HG03097 (cell line): ENCODE measurements around the gene CLIC3.
A peak's percentile ranks its signal among the peaks of the same experiment; 100 is the strongest.
"Not testable (repeated sequence)": the region's sequence is repeated elsewhere in the genome, so short reads cannot be mapped to it uniquely, and the experiment has no call there.

Experiments used
- ATAC-seq: cut with Tn5 transposase; IDR thresholded peaks from one replicate; pipeline ENCODE4 v1.9.1; 2021; ENCODE audit not compliant: unreplicated experiment, low FRiP score

CLIC3 gene

GRCh38 chr9:137006116-137007003 is 10.0 kb upstream of the CLIC3 start:
- ATAC-seq, result no peak

- ATAC-seq, result not testable (repeated sequence)
Measured at GRCh38 chr9:137004285-137004684, 7.9 kb upstream of the CLIC3 start.

DNA sequence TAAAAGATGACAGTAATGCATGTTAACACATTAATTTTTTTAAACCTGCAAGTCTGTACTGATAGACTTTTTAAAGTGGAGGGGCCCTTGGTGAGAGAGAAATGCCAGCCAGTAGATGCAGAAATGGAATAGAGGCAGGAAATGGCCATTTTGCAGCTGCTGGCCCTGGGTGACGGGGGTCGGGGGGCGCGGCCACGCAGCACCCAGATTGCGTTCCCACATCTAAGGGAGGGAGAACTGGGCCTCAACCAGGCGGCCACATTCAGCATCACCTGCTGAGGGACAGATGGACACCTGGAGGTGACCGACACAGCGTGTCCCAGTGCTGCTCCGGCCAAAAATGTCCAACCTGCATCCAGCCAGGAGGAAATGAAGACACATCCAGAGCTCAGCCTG is 6.3 kb upstream of the CLIC3 start:
- ATAC-seq, result no peak

- ATAC-seq, result no peak
Measured at GRCh38 chr9:137001857-137002645, 5.7 kb upstream of the CLIC3 start.

GRCh38 chr9:137000177-137000930 is 4.0 kb upstream of the CLIC3 start:
- ATAC-seq, result peak; percentile 63

DNA sequence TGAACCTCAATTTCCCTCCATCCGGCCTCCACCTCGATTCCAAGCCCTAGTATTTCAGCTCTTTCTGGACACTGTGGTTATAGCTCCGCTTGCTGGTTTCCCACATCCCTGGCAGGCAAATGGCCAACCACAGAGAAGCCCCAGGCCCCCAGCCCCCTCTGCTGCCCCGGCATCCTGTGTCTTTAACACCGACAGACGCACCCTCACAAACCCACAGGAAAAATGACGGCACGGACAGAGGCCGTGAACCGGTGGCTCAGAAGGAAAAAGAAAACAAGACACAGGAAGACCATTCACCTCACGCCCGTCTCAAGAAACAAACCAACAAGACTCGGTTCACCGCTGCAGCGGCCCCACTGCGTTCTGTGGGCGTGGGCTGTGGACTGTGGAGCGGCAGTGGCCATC is 1.5 kb upstream of the CLIC3 start:
- ATAC-seq, result no peak

DNA sequence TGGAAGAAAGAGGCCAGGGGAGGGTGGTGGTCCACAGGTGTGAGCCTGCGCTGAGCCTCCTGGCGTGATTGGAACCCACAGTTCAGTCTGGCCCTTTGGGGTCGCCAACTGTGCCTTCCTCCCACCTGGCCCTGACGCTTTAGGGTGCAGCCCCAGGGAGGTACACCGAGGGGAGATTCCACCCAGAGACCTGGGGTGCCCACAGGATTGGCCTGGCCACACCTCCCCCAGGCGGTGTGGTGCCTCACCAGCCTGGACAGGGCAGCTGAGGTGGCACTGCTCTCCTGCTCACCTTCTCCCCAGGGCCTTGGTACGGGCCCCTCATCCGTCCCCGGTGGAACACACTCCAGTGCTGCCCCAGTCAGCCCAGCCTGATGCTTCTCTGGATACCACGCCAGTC is 1.0 kb upstream of the CLIC3 start:
- ATAC-seq, result no peak

DNA sequence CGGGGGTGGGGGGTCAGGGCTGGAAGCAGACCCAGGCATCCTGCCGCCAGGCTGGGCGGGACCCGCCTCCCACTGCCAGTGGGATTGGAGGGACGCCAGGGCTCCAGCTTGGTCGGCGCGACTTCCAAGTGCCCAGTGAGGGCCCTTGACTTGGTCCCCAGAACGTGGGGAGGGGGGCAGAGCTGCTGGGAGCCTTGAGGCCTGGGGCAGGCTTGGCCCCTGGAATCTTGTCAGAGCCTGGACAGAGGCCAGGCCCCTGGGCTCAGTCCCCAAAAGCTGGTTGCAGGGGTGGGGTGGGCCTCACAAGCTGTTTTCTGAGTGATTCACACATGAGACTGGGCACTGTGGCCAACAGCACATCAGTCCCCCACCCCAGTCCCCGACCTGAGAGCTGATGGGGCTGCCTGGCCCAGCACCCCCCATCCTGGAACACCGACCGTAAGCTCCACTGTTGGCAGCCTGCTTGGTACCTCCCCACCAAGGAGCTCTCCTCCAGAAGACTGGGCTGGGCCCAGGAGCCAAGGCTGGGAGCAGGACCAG is 526 bp downstream of the CLIC3 start:
- ATAC-seq, result no peak

GRCh38 chr9:136995362-136995761 is 1.0 kb downstream of the CLIC3 start:
- ATAC-seq, result no peak

DNA sequence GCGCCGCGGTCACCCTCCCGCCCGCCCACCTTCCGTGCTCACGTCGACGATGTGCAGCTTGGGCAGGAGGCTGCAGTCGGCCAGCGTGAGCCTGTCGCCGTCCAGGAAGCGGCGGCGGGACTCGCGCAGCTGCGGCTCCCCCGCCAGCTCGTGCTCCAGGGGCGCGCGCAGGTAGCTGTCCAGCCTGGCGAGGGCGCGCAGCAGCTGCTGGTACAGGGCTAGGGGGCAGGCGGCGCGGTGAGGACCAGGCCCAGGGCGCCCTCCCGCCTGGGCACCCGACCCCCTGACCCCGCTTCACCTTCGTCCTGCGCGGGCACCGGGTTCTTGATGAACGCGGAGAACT is 1.5 kb downstream of the CLIC3 start:
- no peak for ATAC-seq

GRCh38 chr9:136994180-136994887 is 2.0 kb downstream of the CLIC3 start:
- ATAC-seq, result no peak

GRCh38 chr9:136992819-136993369 is 3.5 kb downstream of the CLIC3 start:
- ATAC-seq, result no peak

DNA sequence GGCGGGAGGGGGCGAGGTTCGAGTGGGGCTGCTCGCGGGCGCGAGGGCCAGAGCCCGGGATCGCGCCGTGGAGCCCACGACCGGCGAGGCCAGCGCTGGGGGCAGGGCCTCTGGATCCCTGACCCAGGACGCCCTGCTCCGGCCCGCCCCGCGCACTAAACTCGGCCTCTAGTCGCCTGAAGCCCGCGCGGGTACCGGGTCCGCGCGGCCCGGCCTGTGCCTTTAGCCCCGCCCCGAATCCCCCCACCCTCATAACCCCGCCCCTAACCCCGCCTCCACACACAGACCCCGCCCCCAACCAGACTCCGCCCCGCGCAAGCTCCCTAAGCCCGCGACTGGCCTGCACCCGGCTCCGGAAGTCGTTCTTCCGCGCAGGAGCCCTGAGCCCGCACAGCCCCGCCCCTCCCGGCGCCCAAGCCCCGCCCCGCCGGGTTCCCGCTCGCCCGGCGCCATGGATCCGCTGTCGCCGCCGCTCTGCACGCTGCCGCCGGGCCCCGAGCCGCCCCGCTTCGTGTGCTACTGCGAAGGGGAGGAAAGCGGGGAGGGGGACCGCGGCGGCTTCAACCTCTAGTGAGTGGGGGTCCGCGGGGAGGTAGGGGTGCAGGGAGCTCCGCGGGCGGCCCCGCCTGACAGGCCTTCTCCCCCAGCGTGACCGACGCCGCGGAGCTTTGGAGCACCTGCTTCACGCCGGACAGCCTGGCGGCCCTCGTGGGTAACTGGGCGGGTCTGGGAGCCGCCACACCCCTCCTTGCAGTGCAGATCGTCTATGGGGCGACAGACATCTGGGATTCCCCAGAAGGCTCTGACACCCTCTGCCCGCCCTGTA is 4.2 kb downstream of the CLIC3 start, which contains the start of gene PAXX:
Gene PAXX, plus strand, starts transcription at position 430 of the 826 bp plus-strand sequence. Its CDS starts 22 bp downstream, at position 452.
- ATAC-seq, result peak; percentile 65

DNA sequence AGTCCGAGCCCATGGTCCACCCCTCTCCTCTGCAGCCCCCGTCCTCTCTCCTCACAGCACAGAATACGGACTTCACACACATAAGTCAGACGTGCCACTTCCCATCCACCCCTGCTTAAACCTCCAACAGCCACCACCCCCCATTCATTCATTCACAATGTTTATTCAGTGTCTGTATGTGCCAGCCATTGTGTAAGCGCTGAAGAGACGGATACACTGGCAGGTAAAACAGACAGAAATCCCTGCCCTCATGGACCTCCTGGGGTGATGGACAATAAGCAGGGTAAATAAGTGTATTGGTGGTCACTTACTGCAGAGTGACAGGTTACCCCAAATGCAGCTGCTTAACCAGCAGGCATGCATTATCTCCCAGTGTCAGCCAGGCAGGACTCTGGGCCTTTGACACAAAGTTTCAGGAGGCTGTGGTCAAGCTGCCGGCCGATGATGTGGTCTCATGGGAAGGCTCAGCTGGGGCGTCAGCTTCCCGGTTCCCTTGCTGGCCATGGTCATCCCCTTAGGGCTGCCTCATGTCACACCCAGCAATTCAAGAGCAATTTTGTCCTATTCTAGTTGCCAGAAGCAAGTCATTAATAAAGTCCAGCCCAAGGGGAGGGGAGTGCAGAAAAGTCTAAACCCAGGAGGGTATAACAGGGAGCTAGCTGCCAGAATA is 6.0 kb downstream of the CLIC3 start:
- no peak for ATAC-seq

- ATAC-seq, result no peak
Measured at GRCh38 chr9:136988872-136989271, 7.5 kb downstream of the CLIC3 start.

- ATAC-seq, result no peak
Measured at GRCh38 chr9:136985853-136986252, 10.5 kb downstream of the CLIC3 start.

- no peak for ATAC-seq
Measured at GRCh38 chr9:136985027-136985602, 11.3 kb downstream of the CLIC3 start.

DNA sequence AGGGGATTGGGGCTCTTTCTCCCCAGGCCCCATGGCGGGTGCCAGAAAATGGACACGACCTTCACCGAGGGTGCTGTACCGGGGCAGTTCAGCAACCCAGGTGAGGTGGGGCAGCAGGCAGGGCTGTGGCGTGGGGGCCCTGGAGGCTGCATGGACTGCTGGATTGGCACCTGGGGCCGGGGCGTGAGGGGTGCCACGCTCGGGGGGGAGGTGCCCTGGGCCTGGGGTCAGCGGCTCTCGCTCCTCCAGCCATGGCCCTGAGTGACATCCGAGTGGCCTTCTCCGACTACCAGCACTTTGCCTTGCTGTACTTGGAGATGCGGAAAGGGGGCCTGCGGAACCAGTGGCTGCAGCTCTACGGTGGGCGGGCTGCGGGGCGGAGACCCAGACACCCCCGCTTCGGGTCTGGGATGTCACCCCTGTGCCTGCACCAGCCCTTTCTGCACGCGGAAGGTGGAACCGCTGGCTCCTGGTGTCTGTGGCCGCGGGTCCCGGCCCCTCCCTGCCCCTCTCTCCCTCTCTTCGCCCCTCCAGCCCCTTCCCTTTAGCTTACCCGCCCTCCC is 11.8 kb downstream of the CLIC3 start:
- ATAC-seq, result no peak
